ENCODE data around the gene EDN2. TPM values are rescaled to one million over a fixed set of nuclear protein-coding genes. Genes with fewer than 3 reads are reported as not detected.

The EDN2 gene
- total and polyA plus RNA-seq, 2 of the 8 experiments (the other 6 are each of a cell fraction or from before 2014, with no cell fraction given), result 0.32 to 0.39 TPM

DNA sequence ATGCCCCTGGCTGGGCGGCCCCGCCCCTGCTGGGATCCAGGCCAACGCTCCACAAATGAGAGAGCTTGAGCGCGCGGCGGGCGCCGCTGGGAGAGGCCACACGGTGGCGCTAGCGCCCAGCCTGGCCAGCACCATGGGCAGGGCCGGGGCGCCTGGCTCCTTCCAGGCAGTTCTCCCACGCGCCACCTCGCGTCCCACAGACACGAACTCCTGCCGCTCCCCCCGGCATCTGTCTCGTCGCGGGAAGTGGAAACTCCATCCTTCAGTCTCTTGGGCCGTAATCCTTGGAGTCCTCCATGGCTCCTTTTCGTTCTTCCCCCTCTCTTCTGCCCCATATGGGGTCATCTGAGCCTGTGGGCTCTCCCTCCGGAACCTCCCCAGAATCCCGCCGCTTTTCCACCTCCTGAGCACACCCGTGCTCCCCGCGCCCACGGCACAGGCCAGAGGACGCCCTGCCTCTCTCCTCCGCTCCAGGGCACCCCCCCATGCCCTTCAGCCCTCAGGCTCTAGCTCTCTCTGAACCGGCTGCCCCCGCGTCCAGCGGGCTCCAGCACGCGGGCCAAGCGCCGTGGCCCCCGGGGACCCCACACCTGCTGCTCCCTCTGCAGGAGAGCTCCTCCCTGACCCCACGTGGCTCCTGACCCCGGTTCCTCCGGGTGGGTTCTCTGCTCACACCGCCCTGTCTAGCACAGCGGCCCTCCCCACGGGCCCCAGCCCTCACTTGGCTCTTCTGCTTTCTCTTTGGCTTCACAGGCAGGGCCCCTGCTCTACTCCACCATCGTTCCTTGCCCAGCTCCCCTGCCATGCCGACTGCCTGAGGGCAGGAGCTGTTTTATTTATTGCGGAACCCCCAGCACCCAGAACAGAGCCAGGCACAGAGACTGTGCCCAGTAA lies 31.9 kb upstream of the EDN2 start (continued):
- TF ChIP-seq, protein P1, sequence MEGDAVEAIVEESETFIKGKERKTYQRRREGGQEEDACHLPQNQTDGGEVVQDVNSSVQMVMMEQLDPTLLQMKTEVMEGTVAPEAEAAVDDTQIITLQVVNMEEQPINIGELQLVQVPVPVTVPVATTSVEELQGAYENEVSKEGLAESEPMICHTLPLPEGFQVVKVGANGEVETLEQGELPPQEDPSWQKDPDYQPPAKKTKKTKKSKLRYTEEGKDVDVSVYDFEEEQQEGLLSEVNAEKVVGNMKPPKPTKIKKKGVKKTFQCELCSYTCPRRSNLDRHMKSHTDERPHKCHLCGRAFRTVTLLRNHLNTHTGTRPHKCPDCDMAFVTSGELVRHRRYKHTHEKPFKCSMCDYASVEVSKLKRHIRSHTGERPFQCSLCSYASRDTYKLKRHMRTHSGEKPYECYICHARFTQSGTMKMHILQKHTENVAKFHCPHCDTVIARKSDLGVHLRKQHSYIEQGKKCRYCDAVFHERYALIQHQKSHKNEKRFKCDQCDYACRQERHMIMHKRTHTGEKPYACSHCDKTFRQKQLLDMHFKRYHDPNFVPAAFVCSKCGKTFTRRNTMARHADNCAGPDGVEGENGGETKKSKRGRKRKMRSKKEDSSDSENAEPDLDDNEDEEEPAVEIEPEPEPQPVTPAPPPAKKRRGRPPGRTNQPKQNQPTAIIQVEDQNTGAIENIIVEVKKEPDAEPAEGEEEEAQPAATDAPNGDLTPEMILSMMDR (IDR thresholded peaks at IDR 0.05; ENCODE audit: control extremely low read depth in 1 of 3, insufficient read depth in 1 of 3, low read depth in 1 of 3, low read length in 3 of 3), result peak; percentile 87 to 93 (median 88)
- no peak for TF ChIP-seq ATF3 (IDR thresholded peaks at IDR 0.05; ENCODE audit: insufficient read depth, low read depth, low read length)
- no peak for TF ChIP-seq EP300 (IDR thresholded peaks at IDR 0.05; ENCODE audit: borderline replicate concordance in 1 of 2, low read depth in 2 of 2, low read length in 2 of 2)
- TF ChIP-seq ASH2L (IDR thresholded peaks at IDR 0.05; ENCODE audit: low read length), result no peak
- TF ChIP-seq EZH2 (IDR thresholded peaks at IDR 0.05; ENCODE audit: low read depth, low read length, severe bottlenecking), result no peak
- TF ChIP-seq HDAC2 (IDR thresholded peaks at IDR 0.05; ENCODE audit: borderline replicate concordance in 1 of 2, low read depth in 2 of 2, low read length in 2 of 2), result 0 out of 4 replicates have a peak, but pooled peaks of 1 of the 2 experiments have one; percentile 55
- no peak for TF ChIP-seq EGR1 (IDR thresholded peaks at IDR 0.05; ENCODE audit: borderline replicate concordance, low read depth, low read length)
- peak; percentile 36 for TF ChIP-seq TAF7 (optimal IDR thresholded peaks at IDR 0.05; ENCODE audit: borderline replicate concordance, low read depth, low read length)
- peak; percentile 36; the same call in 1 of the 2 replicates for TF ChIP-seq TBP (IDR thresholded peaks at IDR 0.05; ENCODE audit: low read depth, low read length)
- no peak for TF ChIP-seq BCL11A (IDR thresholded peaks at IDR 0.05; ENCODE audit: low read depth in 2 of 2, low read length in 2 of 2)
